Measurements from ENCODE around the gene DNAH11.
"Not testable (repeated sequence)": the region's sequence is repeated elsewhere in the genome, so short reads cannot be mapped to it uniquely, and the experiment has no call there.

Gene DNAH11

DNA sequence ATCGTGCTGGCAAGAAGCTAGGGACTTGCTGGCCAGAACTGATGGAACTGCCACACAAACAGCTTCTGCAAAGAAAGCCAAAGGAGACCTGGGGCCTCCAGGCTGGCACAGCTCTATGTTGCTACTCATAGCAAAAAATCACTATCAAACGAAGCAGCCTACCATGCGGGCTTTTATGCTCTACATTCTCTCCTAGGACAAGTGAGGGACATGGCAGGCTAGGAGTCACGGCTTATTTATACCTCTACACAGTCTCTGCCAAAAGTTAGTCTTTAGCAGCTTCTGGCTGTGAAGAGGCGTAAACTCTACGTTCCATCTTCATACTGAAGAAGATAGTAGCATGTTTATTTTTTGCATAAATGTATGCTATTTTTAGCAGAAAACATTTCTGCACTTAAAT is 367.4 kb downstream of the DNAH11 start:
- H3K4me3 Mint-ChIP-seq, result no peak overlapping the region
- no peaks in the 10 kb centered on the region for H3K9me3 Mint-ChIP-seq (ENCODE audit: low read depth)
- no peak overlapping the region for H3K27ac Mint-ChIP-seq
- peaks cover 35% of the 10 kb centered on the region for H3K36me3 Mint-ChIP-seq
- no peaks in the 10 kb centered on the region for H3K27me3 Mint-ChIP-seq
- H3K4me1 Mint-ChIP-seq (ENCODE audit: low read depth), result no peaks in the 10 kb centered on the region

DNA sequence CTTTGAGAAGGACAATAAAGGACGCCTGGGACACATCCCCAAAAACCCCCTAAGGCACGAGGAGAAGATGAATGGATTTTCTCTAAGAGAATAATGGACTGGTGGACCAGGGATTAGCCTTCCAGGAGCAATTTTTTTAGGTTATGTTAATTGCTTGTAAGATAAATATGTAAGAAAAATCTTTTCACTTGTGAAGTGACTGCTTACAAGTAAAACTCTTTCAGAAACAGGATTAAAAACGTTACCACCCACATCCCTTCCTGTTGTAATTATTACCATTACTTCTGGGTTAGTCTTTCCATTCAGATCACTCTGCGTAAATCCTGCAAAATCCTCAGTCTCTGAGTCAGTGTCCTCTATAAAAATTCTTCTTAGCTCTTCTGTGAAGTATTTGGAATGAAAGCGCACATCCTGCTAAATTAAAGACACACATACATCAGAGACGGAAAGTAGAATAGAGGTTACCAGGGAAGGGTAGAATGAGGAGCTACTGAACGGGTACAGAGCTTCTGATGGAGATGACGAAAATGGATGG is 368.6 kb downstream of the DNAH11 start:
- no peaks in the 10 kb centered on the region for H3K27me3 Mint-ChIP-seq
- H3K4me1 Mint-ChIP-seq (ENCODE audit: low read depth), result no peaks in the 10 kb centered on the region
- no peak overlapping the region for H3K27ac Mint-ChIP-seq

DNA sequence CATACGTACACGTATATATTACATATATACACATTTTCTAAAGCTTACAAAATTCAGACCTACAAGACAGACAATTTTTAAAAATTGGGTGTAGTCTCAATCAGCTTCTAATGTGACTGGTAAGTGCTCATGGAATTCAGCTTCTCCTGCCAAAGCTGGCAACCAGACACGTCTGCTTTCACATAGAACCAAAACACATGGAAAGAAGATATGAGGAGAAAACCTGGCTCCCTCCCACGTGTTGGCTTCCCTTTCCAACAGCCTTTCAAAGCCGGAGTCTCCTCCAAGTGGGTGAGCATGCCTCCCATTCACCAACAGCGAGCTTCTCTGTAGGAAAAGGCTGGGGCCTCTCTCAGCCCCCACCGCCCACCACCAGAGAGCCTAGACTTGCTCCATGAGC is 369.5 kb downstream of the DNAH11 start:
- Mint-ChIP-seq H3K9me3 (ENCODE audit: low read depth) (no peaks in the 10 kb centered on the region), H3K4me3 (no peak overlapping the region), H3K27me3 (no peaks in the 10 kb centered on the region), H3K27ac (no peak overlapping the region), H3K36me3 (peaks cover 36% of the 10 kb centered on the region), H3K4me1 (ENCODE audit: low read depth) (no peaks in the 10 kb centered on the region)

More for the DNA sequence above, 368.6 kb downstream of the DNAH11 start:
- Mint-ChIP-seq H3K36me3 (peaks cover 35% of the 10 kb centered on the region), H3K9me3 (ENCODE audit: low read depth) (no peaks in the 10 kb centered on the region), H3K4me3 (no peak overlapping the region)

DNA sequence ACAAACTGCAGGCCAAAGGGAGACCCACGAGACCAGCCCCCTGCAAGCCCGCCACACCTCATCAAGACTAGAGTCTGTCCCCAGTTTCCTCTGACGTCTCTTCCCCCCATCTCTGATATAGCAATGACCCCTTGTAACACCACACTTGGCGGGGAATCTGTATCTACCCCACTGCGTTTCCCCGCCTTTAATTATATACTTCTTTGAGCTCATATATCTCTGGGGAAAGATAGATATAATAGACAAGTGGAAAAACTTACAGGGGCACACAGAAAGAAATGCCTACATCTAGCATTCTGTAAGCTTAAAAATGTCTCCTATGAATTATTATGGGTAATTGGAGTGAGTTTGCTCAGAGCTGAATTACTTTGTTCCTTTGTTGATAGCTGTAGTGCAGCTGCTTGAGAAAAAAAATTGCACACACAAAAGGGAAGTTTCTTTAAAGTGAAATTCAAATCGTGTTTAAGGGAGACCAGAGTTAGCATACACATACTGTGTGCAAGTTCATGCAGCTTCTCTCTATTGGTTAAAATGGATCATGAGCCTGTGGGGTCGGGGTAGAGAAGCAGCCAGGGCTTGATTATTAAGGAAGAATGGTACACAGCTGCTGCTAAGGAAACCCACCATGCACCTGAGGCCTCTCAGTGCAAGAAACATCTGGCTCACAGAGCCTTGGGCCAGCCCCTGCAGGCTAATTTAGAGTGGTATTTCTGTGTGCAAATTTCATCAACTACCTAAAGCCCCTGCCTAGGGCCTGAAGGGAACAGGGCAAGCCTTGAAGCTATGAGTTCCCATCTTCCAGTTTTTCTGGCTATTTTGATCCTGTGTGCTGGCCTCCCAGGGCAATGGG is 370.3 kb downstream of the DNAH11 start:
- H3K27me3 Mint-ChIP-seq, result no peaks in the 10 kb centered on the region
- H3K4me3 Mint-ChIP-seq, result no peak overlapping the region
- H3K36me3 Mint-ChIP-seq, result peaks cover 32% of the 10 kb centered on the region
- H3K9me3 Mint-ChIP-seq (ENCODE audit: low read depth), result no peaks in the 10 kb centered on the region
- H3K27ac Mint-ChIP-seq, result no peak overlapping the region
- no peaks in the 10 kb centered on the region for H3K4me1 Mint-ChIP-seq (ENCODE audit: low read depth)

DNA sequence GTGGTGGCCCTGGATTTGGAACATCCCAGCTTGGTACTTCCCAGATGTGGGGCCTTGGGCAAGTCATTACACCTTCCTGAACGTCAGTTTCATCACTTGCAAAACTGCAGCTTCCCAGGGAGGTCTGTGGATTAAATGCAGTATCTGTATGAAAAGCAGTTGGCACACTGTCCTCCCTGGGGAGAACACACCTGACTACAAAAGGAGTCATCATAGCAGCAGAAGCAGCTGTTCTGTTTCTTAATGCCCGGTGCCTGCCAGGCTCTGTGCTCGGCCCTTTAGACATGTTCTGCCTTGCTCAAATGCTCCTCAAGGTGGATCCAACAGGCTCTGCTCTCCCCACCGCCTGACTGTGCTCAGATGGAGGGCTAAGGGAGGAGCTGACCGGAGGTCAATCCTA is 371.8 kb downstream of the DNAH11 start:
- Mint-ChIP-seq H3K9me3 (ENCODE audit: low read depth) (no peaks in the 10 kb centered on the region), H3K4me1 (ENCODE audit: low read depth) (peaks cover 2% of the 10 kb centered on the region), H3K36me3 (peaks cover 24% of the 10 kb centered on the region), H3K4me3 (no peak overlapping the region), H3K27ac (no peak overlapping the region), H3K27me3 (no peaks in the 10 kb centered on the region)

DNA sequence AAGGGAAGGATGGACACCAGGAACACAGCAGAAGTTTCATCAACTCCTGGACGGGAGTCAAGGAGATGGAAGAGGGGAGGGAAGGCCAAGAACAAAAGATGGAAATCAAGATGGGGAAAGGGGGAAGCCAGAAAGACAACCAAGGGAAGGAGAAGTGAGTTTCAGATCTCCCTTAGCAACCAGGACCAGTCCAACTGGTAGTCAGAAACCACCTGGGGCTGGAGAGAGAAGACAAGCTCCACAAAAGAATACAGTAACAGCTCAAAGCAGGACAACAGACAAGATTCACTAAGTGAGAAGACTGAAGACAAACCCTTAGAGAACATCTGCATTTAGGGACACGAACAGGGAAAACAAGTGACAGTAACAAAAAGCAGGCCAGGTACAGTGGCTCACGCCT is 372.3 kb downstream of the DNAH11 start:
- peaks cover 24% of the 10 kb centered on the region for H3K36me3 Mint-ChIP-seq
- no peak overlapping the region for H3K27ac Mint-ChIP-seq
- no peak overlapping the region for H3K4me3 Mint-ChIP-seq
- H3K4me1 Mint-ChIP-seq (ENCODE audit: low read depth), result peaks cover 3% of the 10 kb centered on the region
- no peaks in the 10 kb centered on the region for H3K27me3 Mint-ChIP-seq
- no peaks in the 10 kb centered on the region for H3K9me3 Mint-ChIP-seq (ENCODE audit: low read depth)

DNA sequence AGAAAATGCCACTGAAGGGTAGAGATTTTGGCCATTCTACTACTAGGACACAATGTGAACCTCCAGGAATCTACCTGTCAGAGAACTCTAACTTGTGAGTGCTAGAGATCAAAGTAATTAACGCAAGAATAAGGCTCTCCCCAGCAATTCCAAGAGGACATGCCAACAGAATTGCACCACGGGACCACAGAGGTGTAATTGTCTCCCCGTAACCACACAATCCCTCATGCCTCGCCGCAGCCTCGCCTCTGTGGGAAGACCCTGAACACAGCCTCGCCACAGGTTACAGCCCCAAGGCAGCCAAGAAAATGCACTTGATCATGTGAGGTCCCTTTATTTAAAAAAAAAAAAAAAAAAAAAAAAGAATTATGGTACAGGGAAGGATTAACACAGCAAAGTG is 373.3 kb downstream of the DNAH11 start:
- no peaks in the 10 kb centered on the region for H3K9me3 Mint-ChIP-seq (ENCODE audit: low read depth)
- no peaks in the 10 kb centered on the region for H3K27me3 Mint-ChIP-seq
- H3K36me3 Mint-ChIP-seq, result peaks cover 24% of the 10 kb centered on the region
- H3K4me1 Mint-ChIP-seq (ENCODE audit: low read depth), result peaks cover 3% of the 10 kb centered on the region
- no peak overlapping the region for H3K27ac Mint-ChIP-seq
- H3K4me3 Mint-ChIP-seq, result no peak overlapping the region

DNA sequence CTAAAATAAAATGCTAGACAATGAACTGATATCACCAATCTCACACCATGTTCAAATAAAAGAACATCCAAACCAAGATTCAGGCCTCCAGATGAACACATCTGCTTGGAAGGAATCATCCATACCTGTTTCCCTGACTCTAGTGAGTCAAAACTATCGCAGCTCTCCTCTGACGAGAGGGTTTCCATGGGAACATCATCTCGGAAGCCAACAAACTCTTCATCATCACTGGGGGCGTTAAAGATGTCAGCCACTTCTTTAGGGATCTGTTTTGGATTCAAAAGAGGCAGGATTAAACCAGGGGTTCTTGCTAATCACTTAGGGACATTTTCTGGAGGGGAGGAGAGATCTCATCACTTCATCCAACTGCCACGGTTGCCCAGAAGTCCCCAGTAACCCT is 373.8 kb downstream of the DNAH11 start:
- H3K27me3 Mint-ChIP-seq, result no peaks in the 10 kb centered on the region
- H3K36me3 Mint-ChIP-seq, result peaks cover 22% of the 10 kb centered on the region
- no peaks in the 10 kb centered on the region for H3K9me3 Mint-ChIP-seq (ENCODE audit: low read depth)
- H3K27ac Mint-ChIP-seq, result no peak overlapping the region
- H3K4me3 Mint-ChIP-seq, result no peak overlapping the region
- peaks cover 3% of the 10 kb centered on the region for H3K4me1 Mint-ChIP-seq (ENCODE audit: low read depth)

DNA sequence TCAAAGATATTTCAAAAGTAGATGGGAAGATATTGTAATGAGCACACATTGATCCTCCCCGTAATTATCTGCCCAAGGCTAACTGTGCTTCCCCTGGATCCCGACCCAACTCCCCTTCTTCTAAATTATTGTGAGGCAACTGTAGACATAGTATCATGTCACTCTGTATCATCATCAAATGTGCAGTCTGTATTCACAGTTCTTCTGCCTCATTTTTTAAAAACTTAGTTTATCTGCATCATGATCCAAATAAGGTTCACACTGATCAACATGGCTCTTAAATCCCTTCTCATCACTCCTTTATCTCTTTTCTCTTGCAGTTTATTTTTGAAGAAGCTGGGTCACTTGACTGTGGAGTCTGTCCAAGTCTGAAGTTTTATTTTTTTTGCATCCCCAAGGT is 375.4 kb downstream of the DNAH11 start:
- Mint-ChIP-seq H3K4me3 (no peak overlapping the region), H3K36me3 (peaks cover 25% of the 10 kb centered on the region), H3K4me1 (ENCODE audit: low read depth) (peaks cover 6% of the 10 kb centered on the region), H3K27me3 (no peaks in the 10 kb centered on the region), H3K27ac (no peak overlapping the region), H3K9me3 (ENCODE audit: low read depth) (no peaks in the 10 kb centered on the region)

DNA sequence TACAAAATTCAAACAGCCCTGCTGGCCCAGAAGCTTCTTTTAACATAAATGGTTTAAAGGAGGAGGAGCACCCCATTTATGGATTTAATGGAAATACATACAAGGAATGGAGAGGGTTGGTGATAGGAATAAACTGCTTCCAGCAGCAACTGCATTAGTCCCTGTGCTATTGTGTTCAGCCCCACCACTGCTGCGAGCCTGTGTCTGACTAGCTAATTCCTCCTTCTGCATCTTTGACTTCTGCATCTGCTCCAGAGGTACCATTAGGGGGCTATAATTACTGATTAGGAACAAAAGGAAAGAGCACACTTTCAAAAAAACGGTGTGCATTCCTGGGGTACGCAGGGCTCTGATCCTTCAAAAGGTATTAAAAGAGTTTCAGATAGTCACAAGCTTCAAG is 378.1 kb downstream of the DNAH11 start:
- no peak overlapping the region for H3K27ac Mint-ChIP-seq
- no peaks in the 10 kb centered on the region for H3K9me3 Mint-ChIP-seq (ENCODE audit: low read depth)

DNA sequence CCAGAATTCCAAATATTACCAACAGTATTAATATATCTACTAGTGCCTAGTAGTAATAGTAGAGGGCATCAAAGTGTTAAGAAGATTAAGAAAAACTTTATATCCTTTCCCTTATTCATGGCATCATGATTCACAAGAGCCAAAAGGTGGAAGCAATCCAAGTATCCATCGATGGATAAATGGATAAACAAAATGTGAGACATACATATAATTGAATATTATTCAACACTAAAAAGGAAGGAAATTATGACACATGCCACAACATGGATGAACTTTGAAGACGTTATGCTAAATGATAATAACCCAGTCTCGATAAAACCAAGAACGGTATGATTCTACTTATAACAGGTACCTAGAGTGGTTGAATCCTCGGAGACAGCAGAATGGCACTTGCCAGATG is 379.8 kb downstream of the DNAH11 start:
- no peak overlapping the region for H3K27ac Mint-ChIP-seq
- no peaks in the 10 kb centered on the region for H3K27me3 Mint-ChIP-seq
- H3K9me3 Mint-ChIP-seq (ENCODE audit: low read depth), result no peaks in the 10 kb centered on the region
- H3K36me3 Mint-ChIP-seq, result peaks cover 10% of the 10 kb centered on the region
- H3K4me3 Mint-ChIP-seq, result no peak overlapping the region
- H3K4me1 Mint-ChIP-seq (ENCODE audit: low read depth), result peaks cover 14% of the 10 kb centered on the region

More for the DNA sequence above, 378.1 kb downstream of the DNAH11 start:
- H3K4me3 Mint-ChIP-seq, result no peak overlapping the region
- H3K4me1 Mint-ChIP-seq (ENCODE audit: low read depth), result peaks cover 14% of the 10 kb centered on the region
- H3K36me3 Mint-ChIP-seq, result peaks cover 10% of the 10 kb centered on the region
- H3K27me3 Mint-ChIP-seq, result no peaks in the 10 kb centered on the region

DNA sequence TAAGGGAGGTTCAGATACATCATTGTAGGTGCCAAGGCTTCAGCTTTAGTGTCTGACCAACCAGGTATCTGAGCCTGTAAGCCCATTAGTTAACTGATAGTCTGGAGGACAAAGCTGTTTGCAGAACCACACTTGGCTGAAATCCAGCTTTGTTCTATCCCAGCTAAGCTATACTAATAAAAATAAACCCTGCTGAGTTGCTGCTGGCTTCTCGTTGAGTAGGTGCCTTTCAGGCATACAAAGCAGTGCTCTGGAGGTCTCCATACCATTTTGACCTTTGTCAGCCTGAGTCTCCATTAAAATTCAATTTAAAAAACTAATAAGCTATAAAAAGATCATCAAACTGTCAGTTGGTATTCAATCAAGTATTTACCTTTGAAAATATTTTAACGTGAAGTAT is 380.8 kb downstream of the DNAH11 start:
- Mint-ChIP-seq H3K4me3 (no peak overlapping the region), H3K9me3 (ENCODE audit: low read depth) (no peaks in the 10 kb centered on the region), H3K4me1 (ENCODE audit: low read depth) (peaks cover 15% of the 10 kb centered on the region), H3K27me3 (no peaks in the 10 kb centered on the region), H3K27ac (no peak overlapping the region), H3K36me3 (peaks cover 15% of the 10 kb centered on the region)

DNA sequence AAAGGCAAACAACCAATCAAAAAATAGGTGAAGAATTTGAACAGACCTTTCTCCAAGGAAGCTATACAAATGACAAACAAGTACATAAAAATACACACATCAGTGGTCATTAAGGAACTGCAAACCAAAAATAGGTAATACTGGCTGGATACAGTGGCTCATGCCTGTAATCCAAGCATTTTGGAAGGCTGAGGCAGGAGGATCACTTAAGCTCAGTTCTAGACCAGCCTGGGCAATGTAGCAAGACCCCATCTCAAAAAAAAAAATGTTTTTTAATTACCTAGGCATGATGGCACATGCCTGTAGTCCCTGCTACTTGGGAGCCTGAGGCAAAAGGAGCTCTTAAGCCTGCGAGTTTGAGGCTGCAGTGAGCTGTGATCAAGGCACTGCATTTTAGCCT is 383.6 kb downstream of the DNAH11 start:
- peaks cover 16% of the 10 kb centered on the region for H3K4me1 Mint-ChIP-seq (ENCODE audit: low read depth)

DNA sequence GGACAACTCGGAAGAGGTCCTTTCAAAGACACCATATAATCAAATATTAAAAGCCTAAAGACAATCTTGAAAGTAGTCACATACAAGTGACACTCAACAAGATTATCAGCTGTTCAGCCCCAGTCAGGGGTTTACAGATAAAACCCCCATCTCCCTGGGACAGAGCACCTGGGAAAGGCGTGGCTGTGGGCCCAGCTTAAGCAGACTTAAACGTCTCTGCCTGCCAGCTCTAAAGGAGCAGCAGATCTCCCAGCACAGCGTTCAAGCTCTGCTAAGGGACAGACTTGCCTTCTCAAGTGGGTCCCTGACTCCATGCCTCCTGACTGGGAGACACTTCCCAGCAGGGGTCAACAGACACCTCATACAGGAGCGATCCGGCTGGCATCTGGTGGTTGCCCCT is 384.9 kb downstream of the DNAH11 start:
- peaks cover 18% of the 10 kb centered on the region for H3K4me1 Mint-ChIP-seq (ENCODE audit: low read depth)
- no peaks in the 10 kb centered on the region for H3K27me3 Mint-ChIP-seq
- peaks cover 22% of the 10 kb centered on the region for H3K36me3 Mint-ChIP-seq
- no peaks in the 10 kb centered on the region for H3K9me3 Mint-ChIP-seq (ENCODE audit: low read depth)
- no peak overlapping the region for H3K4me3 Mint-ChIP-seq
- H3K27ac Mint-ChIP-seq, result no peak overlapping the region

More for the DNA sequence above, 383.6 kb downstream of the DNAH11 start:
- no peak overlapping the region for H3K27ac Mint-ChIP-seq
- no peak overlapping the region for H3K4me3 Mint-ChIP-seq
- no peaks in the 10 kb centered on the region for H3K9me3 Mint-ChIP-seq (ENCODE audit: low read depth)
- H3K36me3 Mint-ChIP-seq, result peaks cover 22% of the 10 kb centered on the region
- H3K27me3 Mint-ChIP-seq, result no peaks in the 10 kb centered on the region

DNA sequence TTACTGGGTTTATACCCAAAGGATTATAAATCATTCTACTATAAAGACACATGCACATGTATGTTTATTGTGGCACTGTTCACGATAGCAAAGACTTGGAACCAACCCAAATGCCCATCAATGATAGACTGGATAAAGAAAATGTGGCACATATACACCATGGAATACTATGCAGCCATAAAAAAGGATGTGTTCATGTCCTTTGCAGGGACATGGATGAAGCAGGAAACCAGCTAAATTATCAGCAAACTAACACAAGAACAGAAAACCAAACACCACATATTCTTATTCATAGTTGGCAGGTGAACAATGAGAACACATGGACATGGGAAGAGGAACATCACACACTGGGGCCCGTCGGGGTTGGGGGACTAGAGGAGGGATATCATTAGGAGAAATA is 390.5 kb downstream of the DNAH11 start:
- H3K4me1 Mint-ChIP-seq (ENCODE audit: low read depth), result peaks cover 43% of the 10 kb centered on the region
- H3K36me3 Mint-ChIP-seq, result peaks cover 31% of the 10 kb centered on the region

DNA sequence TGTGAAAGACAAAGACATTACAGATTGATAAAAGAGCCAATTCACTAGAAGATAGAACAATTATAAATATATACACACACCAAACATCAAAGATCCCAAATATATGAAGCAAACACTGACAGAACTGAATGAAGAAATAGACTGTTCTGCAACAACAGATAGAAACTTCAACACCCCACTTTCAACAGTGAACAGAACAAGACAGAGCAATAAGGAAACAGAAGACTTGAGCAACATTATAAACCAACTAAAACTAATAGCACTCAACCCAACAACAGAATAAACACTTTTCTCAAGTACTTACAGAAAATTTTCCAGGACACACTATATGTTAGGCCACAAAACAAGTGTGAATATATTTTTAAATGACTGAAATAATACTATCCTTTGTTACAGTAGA is 392.0 kb downstream of the DNAH11 start:
- H3K36me3 Mint-ChIP-seq, result peaks cover 25% of the 10 kb centered on the region
- H3K4me1 Mint-ChIP-seq (ENCODE audit: low read depth), result peaks cover 53% of the 10 kb centered on the region
- no peak overlapping the region for H3K27ac Mint-ChIP-seq
- no peaks in the 10 kb centered on the region for H3K9me3 Mint-ChIP-seq (ENCODE audit: low read depth)
- H3K4me3 Mint-ChIP-seq, result no peak overlapping the region
- no peaks in the 10 kb centered on the region for H3K27me3 Mint-ChIP-seq

More for the DNA sequence above, 390.5 kb downstream of the DNAH11 start:
- H3K27me3 Mint-ChIP-seq; H3K9me3 Mint-ChIP-seq (ENCODE audit: low read depth); H3K27ac Mint-ChIP-seq; H3K4me3 Mint-ChIP-seq: not testable (repeated sequence)

Measured in activated naive CD8-positive, alpha-beta T cell (primary cell).